SKM-1 (cell line): Measurements from ENCODE around the gene SND1.
A peak's percentile ranks its signal among the peaks of the same experiment; 100 is the strongest.

Experiments
- DNase-seq: peaks from one replicate; lab custom pipeline; 2025; ENCODE audit not compliant: unreplicated experiment; lab: John Stamatoyannopoulos, UW

The SND1 gene

DNA sequence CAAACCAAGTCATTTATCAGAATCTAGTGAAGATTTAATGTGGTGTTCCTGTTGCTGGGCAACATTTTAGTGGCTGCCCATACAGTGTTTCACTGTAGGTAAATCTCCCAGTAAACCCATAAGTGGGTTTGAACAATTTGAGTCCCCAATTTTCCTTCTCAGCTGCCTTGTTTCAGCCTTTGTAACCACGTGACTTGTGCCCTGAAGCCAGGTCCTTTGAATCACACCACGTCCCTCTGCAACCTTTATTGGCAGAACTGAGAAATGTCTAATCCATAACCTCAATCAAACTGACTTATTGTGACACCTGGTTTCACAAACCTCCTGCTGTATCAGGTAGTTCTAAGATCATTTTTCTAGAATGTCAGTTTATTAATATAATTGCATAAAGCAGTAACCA is 30.1 kb downstream of the SND1 start:
- DNase-seq, result no peak

DNA sequence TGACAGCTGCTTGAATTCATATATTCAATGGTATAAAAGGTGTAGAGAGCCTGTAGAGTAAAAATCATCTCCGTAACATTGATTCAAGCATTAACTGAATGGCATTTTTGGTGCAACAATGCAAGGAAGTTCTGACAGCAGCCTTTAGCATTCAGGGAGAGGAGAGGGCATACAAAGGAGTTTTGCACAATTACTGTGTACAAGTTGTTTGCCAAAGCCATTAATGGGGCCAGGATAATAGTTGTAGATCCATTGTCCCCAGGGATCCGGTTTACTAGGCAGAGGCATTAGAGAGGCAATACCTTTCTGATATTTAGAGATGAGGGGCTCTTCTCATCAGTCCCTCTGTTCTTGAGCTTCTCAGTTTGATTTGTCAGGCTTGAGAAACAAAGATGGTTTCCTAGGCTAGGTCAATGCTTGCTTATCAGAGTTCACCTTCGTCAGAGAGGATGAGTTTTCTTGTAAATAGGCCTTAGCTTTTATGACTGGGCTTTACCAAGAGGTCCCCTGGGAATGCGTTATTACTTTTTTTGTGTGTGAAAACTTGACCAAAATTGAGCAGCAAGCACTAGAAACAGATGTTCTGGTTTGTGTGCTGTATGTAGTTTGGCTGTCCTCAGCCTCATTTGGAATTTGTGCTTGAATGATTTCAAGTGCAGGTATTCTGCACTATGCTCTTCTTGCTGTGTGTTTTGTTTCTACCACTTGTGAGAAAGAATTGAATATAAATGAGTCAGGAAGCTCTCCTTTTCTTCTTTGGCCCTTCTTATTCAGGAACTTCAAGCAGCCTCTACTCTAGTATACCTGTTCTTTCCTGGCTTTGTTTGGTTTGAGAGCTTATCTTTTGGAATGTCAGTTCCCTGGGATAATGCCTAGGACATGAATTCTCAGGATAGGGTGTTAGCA is 32.0 kb downstream of the SND1 start:
- no peak for DNase-seq

DNA sequence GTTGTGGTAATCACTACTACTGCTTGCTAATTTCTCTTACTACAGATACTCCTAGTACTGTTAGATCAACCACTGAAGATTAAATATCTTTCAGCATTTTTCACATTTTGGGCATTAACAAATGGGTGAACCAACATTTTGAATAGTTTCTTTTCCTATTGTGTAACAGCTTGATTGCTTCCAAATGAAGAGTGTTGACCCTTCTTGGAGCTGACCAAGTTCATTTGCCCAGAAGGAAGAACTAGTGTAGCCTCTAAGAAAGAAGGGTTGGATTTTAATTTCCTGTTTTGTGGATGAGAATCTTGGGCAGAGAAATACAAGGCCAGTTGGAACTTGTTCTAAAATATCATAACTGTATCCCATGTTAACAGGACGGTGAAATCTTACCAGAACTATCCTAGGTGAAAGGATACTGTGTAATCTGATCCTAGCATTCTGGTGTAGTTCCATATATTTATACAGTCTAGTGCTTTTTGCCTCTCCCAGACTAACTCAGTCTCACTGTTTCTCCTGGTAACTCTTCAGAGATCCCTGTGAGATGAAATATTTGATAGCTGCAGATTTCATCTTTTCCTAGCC is 37.3 kb downstream of the SND1 start:
- no peak for DNase-seq

DNA sequence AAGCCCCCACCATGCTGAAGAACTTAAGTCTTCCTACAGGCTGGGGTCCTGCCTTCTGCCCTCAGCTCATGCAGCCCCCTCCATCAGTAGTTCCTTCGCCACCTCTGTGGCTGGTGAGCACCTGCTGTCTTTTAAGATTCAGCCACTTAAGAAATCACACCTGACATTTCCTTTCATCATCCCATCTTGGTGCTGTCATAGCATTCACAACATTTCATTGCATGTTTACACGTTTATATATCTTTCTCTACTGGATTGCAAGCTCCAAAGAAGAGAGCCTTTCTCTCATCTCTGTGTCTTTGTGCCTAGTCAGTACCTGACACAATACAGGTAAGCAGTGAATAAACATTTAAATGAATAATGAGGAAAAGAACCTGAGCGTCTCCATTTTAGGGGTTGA is 38.3 kb downstream of the SND1 start:
- DNase-seq, result no peak

DNA sequence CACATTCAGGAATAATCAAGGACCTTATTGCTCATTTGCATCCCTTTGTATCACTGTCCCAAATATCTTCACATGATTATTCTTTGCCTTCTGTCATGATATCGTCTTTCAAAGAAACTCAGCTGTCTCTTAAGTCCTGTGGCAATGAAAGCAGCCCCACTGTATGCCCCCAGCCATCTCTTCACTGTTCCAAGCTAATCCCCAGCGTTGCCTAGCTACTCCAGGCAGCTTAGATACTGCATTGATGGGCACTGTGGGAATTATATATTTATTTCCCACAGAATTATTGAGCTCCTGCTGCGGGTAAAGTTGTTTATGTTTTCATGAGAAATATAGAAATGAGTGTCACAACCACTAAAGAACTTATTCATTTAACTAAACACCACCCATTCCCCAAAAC is 38.8 kb downstream of the SND1 start:
- DNase-seq, result no peak

DNA sequence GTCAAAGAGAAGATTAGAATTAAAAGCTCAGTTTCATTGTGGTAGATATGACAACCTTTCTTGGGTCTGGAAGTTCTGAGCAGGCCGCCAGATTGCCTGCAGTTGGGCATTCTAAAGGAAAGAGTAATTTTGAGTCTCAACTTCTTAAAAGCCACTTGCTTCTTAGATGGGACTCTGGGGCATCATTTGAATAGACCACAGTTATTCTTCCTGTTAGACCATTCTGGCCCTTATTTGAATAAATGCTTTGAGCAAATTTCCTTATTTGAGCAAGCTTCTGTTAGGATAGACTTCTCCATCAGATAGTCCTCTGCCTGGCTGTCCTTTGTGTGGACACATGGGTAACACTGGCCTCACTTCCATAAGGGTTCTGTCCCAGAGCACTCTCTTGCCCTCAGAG is 40.2 kb downstream of the SND1 start:
- DNase-seq, result no peak

DNA sequence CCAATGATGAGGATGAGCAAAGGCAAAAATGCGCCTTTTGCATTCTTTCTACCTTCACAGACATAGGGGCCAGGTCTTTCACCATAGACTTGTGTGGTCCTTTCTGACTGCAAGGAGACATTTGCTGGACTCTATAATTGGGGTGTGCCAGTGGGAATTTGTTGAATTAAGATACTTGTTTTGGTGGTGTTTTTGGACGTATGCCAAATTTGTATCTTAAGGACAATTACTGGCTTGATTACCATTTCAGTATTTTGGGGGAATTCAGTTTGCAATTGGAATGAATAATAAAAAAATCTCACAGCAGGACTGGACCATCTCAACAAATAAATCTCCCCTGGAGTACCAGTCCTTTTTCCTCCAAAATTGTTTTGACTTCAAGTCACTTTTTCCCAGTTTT is 47.9 kb downstream of the SND1 start:
- no peak for DNase-seq

DNA sequence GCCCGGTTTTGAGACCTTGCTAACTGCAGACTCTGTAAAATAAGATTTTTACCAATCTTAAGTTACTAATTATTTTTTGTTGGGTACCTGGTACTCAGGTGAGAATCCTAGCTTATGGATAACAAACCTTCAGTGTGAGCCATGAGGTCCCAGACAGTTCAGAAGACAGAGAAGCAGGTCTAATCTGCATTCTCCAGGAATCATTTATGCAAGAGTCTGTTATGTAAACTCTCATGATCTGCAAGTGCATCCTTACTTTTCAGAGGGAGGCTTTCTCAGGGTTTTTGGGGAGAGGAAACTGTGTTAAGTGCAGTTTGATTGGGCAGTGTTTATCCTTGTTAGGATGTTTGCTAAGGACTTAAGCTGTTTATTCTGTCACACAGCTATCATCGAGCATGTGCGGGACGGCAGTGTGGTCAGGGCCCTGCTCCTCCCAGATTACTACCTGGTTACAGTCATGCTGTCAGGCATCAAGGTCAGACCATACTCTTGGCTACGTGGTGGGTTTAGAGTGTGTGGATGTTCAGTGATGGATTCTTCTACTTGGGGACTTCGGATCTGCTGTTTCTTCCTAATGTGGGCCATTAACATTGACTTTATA is 50.2 kb downstream of the SND1 start:
- no peak for DNase-seq

DNA sequence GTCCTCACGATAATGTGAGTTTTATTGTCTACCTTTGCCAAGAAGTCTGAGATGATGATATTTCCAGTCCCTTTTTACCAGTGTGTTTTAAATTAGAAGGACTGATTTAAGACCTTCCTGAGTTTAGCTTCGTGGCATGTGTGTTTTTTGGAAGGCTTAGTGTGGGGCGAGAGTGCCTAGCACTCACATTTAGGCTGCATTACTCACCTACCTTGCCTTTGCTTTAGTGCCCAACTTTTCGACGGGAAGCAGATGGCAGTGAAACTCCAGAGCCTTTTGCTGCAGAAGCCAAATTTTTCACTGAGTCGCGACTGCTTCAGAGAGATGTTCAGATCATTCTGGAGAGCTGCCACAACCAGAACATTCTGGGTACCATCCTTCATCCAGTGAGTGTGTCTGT is 50.9 kb downstream of the SND1 start:
- no peak for DNase-seq

DNA sequence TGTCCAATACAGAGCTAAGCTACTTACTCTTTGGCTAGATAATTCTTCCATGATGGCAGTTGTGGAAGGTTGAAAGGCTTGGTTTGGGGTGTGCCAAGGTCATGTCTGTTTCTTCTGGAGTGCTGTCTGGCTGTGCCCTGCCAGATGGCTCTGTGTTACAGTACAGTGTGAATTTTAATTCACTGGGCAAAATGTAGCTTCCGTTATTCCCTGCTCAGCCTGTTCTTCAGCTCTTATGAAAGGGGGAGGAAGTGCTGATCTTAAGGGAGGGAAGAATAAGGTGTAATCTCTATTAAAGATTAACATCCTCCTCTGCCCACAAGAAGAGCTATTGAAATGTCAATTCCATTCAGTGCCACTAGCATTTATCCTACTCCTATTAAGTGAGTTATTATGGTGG is 52.2 kb downstream of the SND1 start:
- DNase-seq, result no peak

DNA sequence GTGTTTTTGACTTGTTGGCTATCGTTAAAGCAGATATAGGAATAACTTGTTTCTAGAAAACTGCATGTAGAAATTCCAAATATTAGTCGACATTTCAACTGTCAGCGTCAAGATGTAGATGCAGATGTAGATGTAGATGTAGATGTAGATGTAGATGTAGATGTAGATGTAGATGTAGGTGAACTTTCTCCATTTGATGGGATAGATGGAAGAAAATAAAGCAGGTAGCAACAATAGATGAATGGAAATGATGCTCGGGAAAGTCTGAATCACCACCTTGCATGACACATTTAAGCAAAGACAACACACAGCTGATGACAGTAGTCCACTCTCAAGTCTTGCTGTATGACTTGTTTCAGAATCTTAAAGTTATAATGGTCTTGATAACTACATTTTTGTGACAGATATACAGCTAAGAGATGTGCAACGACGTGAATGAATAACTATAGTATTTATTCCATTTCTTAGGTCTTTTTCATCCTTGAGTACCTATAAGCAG is 53.5 kb downstream of the SND1 start:
- no peak for DNase-seq

DNA sequence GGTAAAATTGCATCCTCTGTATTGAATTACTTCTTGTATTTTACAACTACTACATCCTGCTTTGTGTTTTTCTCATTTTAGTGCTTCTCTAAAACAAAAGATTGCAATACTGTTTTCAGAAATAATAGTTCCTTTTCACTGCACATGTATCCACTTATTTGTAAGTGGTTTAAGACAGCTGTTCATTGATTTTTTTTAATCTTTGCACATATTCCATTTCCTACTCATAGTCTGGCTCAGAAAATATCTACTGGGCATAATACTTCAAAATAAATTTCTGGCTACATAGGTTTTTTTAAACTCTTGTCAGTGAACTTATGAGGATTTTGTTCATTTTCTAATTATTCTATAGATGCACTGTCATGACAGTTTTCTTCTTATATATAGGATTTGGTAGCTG is 54.8 kb downstream of the SND1 start:
- DNase-seq, result no peak

DNA sequence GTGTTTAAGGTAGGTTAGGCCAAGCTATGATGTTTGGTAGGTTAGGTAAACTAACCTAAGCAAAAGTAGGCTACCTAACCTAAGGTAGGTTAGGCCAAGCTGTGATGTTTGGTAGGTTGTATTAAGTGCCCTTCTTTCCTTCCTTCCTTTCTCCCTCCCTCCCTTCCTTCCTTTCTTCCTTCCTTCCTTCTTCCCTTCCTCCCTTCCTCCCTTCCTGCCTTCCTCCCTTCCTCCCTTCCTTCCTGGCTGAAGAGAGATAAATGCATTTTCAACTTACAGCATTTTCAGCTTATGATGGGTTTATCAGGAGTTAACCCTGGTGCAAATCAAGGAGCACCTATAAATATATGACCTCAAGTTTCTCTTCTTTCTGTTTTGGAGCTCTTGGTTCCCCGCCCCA is 56.2 kb downstream of the SND1 start:
- DNase-seq, result no peak

DNA sequence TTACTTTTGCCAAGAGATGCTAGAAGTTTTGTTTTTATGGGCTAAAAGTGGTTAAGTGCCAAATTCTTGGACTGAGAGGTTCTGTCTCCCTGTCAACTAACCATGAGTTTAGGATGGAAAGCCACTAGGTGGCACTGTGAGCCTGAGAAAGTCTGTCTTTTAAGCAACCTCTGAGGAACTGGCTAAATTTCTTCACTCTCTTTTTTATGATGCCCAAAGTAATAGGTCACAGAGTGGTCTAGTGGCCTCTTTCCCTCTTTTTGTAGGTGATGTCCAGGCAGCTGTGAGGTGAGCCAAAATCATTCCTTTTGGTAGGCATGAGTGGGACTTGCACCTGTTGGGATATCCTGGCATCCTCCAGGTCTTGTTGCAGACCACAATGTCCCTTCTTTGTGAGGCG is 56.8 kb downstream of the SND1 start:
- DNase-seq, result peak; percentile 66

DNA sequence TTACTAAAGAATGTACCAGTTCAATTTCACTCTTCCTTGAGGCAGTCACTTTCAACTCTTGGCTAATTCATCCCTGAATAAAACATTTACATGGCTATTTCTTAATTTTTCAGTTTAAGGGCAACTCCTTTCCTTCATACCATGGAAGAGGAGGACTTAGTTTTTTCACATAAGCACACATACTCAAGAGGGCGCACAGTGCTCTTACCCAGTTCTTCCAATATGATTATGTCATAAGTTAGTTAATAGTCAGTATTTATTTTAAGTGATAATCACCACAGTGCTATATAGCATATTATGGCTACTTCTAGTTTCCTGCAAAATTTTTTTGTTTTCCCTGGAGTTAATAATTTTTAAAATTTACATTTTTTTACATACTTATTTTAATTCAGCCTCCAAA is 58.6 kb downstream of the SND1 start:
- DNase-seq, result no peak

DNA sequence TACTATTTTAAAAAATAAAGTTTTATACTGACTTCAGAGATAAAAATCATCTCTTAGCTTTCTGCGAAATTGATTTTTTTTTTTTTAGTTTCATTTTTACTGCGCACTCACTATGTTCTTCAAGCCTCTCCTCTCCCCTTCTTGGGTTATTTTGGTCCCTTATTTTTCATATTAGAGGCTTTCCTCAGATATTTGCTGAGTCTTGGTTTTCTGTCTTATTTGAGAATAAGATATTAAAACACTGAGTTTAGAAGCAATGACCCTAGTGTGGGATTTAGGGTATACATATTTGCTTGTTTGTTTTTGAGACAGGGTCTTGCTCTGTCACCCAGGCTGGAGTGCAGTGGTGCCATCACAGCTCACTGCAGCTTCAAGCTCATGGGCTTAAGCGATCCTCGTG is 59.9 kb downstream of the SND1 start:
- no peak for DNase-seq

DNA sequence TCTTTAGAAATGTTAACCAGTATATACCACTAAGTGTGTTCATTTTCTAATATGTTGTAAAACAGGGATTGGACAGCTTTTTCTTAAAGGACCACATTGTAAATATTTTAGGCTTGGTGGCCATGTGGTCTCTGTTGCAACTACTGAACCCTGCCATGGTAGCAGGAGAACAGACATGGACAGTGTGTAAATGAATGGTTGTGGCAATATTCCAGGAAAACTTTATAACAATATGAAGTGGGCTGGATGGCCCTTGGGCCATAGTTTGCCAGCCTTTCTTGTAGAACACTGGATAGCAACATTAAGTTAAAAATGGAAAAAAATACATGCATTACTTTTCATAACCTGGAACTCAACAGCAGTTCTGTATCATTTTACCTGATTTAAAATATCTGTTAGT is 61.0 kb downstream of the SND1 start:
- no peak for DNase-seq

DNA sequence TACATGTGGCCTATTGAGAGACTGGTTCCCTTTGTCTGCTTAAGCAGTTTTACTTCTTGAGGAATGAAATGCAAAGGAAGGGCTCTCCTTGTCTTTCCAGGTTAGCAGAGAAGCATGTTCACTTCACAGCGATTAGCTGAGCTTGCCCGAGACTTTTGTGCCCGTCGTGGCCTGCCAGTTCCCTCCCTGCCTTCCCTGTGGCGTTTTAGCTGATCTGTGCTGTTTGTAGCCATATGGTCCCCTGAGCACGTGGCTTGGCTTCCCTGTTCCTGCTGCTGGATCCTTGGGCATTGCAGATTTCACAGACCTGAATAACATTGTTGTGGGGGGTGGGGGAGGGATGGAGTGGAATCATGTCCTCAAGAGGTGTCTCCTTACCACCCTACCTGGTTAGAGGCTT is 61.8 kb downstream of the SND1 start:
- DNase-seq, result no peak

DNA sequence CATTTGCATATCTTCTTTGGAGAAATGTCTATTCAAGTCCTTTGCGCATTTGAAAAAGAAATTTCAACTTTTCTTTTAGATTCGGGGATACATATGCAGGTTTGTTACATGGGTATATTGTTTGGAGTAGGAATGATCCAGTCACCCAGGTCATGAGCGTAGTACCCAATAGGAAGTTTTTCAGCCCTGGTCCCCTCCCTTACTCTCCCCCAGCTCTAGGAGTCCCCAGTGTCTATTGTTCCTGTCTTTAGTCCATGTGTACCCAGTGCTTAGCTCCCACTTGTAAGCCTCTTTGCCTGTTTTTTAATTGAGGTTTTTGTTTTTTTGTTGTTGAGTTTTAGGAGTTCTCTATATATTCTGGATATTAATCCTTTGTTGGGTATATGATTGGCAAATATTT is 63.3 kb downstream of the SND1 start:
- no peak for DNase-seq

DNA sequence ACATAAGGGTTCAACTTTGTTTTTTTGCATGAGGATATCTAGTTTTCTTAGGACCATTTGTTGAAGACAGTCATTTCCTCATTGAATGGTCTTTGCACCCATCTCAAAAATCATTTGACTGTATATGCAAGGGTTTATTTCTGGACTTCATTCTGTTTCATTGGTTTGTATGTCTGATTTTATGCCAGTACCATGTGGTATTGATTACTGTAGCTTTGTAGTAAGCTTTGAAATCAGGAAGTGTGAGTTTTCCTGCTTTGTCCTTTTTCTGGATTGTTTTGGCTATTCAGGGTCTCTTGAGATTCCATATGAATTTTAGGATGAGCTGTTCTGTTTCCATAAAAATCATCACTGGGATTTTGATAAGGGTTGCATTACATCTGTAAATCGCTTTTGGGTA is 63.9 kb downstream of the SND1 start:
- DNase-seq, result no peak

DNA sequence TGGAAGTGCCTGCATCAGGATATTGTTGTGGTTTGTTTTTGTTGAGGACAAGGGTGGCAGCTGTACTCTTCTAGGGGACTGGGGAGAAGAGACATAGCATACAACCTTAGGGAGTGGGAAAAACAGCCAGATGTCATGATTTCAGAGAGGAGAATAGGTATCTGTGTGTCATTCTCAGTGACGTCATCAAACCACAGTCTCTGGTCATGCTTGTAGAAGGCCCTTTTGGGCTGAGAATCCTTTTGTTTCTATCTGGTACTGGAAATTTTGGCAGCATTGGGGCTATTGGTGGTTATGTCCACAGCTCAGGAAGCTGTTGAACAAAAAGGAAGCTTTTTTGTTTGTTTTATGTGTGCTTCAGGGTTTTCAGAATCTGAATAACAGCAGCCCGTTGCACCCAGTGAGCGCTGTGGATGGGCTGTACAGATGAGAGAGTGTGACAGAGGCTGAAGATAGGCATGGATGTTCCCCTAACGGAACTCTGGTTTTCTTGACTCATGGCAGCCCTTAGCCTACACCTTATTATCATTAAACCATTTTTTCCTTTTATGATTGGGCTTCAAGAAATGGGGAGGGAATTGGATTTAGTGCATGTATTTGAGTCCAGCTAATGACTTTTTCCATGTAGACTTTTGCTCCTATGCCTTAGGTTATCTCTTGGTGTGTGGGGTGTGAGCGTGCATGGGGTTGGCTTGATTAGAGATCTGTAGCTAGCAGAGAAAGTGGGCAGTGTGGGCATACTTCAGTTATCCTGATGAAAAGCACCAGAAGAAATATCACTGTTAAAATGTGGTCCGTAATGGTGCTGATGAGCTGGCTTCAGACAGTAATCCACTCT is 65.7 kb downstream of the SND1 start:
- DNase-seq, result no peak

DNA sequence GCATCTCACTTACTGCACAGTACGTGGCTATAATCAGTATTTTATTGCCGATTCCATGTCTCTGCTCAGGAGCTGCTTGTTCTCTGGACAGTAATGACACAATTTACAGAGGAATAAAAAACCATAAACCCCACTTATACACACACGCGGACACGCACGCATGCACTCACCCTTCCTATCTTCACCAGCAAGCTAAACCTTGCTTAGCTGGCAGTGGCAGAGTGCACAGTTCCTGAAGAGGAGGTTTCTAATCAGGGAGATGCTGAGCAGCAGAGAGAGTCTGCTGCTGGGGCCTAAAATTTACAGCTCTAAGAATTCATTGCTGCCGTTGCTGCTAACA is 66.3 kb downstream of the SND1 start:
- no peak for DNase-seq
